Activated CD8-positive, alpha-beta memory T cell treated with anti-CD3 and anti-CD28 coated beads for 1 hour (primary cell): Measurements from ENCODE around the gene STARD3NL.
"Not testable (repeated sequence)": the region's sequence is repeated elsewhere in the genome, so short reads cannot be mapped to it uniquely, and the experiment has no call there.

Experiments
- DNase-seq, 2 donors: peaks; one replicate each; pipeline ENCODE4 v3.0.0-alpha.2; 2020; ENCODE audit warnings: low read depth in 1 of 2; ENCODE audit errors: extremely low read depth in 1 of 2

The STARD3NL gene

DNA sequence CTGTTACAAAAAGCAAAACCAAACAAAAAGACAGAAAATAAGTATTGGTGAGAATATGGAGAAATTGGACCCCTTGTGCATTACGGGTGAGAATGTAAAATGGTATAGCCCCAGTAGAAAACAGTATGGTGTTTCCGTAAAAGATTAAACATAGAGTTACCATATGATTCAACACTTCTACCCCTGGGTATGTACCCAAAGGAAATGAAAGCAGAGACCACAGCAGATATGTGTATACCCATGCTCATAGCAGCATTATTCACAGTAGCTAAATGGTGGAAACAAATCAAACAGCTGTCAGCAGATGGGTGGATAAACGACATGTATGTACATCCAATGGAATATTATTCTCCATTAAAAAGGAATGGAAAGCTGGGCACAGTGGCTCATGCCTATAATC lies 42.4 kb downstream of the STARD3NL start:
- no peak for DNase-seq

DNA sequence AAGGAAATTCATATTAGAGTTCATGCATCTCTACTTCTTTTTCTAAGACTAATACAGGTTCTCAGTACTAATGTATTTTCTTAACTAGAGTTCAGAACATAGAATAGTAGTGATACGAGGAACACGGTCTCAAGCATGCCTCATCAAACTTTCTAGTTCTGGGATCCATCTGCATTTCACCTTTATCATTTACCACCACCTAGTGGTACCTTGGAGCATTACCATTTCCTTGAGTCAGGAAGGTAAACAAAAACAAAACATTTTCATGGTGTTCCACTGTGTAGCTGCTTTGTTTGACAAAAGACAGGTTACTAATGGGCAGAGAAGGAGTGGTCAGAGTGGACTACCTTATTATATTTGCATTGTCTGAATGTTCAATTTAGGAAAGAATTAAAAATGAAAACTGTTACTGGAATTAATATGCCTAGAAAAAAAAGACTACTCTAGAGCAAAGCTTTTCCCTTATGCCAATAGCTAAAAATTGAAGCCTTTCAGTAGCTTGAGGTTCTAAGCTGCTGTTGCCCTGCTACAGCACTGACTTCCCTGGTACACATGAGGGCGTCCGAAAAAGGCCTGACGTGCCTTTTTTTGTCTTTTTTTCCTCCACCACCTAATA lies 44.5 kb downstream of the STARD3NL start:
- DNase-seq: no peak

DNA sequence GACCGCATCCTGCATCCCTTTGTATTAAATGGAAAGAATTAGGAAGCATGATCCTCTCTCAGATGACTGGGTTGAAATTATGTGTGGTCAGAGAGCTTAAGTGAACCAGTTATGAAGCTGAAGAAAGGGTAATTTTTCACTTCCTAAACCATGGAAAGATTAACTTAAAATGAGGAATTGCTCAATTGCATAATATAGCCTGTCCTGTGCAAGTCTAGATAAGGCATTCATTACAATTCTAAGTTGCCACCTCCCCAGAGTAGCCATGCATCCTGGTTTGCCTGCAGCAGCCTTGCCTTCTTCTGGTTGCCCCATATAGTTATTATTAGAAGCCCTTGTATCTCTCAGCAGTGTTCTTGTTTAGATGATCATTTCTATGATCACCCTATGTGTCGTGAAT lies 45.3 kb downstream of the STARD3NL start:
- DNase-seq: no peak

DNA sequence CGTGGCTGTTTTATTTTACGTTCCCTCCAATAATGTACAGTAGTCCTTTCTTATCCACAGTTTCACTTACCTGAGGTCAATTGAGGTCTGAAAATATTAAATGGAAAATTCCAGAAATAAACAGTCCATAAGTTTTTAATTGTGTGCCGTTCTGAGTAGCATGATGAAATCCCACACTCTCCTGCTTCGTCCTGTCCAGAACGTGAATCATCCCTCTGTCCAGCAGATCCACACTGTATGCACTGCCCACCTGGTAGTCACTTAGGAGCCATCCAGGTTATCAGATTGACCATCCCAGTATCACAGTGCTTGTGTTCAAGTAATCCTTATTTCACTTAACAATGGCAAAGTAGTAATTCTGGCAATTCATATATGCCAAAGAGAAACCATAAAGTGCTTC lies 46.3 kb downstream of the STARD3NL start:
- DNase-seq: no peak

DNA sequence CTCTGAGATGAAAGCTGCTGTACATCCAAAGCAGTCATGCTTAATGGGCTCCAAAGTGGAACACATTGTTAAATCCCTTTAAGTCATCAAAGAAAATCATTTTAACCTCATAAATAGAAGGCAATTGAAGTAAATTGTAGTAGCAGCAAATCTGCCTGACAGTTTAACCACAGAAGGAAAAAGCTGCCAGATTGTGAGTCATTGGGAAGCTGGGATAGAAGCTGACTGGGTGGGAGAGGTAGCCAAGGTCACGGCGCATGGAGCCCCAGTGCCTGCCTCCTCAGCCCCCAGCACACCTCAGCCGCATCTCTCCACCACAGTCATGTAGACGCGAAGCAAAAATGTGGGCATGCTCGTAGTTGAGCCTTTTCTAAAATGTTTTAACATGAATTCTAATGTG lies 51.3 kb downstream of the STARD3NL start:
- no peak for DNase-seq

DNA sequence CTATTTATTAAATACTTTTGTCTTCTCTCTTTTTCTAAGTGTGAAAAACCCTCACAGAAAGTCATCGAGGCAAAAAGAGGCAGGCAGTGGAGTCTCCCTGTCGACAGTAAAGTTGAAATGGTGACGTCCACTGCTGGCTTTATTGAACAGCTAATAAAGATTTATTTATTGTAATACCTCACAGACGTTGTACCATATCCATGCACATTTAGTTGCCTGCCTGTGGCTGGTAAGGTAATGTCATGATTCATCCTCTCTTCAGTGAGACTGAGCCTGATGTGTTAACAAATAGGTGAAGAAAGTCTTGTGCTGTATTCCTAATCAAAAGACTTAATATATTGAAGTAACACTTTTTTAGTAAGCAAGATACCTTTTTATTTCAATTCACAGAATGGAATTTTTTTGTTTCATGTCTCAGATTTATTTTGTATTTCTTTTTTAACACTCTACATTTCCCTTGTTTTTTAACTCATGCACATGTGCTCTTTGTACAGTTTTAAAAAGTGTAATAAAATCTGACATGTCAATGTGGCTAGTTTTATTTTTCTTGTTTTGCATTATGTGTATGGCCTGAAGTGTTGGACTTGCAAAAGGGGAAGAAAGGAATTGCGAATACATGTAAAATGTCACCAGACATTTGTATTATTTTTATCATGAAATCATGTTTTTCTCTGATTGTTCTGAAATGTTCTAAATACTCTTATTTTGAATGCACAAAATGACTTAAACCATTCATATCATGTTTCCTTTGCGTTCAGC lies 52.0 kb downstream of the STARD3NL start:
- no peak for DNase-seq

DNA sequence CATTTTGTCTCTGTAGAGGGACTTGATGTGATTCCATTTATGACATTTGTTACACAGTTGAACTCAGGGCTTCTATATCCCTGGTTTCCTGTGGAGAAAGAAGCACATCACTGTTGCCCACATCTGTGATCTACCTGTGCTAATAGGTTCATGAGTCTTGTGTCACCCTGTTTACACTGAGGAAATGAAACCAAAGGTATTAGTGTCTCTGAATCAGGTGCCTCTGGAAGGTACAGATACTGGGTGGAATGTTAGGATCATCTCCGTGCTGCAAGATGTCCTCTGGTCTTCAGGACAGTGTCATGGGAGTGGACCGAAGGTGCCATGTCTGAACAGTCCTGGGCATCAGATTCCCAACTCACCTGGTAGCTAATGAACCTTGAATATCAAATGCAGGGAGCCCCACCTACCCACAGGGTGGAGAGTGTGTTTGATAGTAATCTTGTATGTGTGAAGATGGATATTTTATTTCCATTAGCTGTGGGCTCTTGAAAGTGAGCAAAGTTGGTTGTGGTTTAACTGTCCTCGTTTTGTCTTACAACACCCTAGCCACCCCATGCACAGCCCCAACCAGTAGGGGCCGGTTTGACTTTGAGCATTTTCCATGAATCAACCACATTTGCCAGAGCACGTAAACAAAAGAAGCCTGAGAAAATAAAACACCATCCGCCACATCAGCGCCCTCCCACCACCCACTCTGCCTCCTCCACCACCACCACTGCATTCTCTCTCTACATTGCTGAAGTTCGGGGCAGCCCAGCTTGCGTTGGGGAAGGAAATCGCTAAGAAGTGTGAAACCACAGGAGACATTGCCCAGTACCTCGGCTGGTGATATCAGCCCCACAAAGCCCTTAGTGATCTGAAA lies 54.7 kb downstream of the STARD3NL start:
- peak; percentile 39 to 62 for DNase-seq

DNA sequence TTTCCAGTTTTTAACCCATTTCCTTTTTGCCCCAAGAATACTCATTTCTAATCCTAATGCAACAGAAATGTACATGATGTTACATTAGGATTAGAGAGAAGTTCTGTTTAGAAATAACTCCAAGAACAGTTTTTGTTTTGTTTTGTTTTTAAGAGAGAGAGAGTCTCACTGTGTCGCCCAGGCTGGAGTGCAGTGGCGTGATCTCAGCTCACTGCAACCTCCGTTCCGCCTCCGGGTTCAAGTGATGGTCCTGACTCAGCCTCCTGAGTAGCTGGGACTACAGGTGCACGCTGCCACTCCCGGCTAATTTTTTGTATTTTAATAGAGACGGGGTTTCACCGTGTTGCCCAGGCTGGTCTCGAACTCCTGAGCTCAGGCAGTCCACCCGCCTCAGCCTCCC lies 56.7 kb downstream of the STARD3NL start:
- DNase-seq: not testable (repeated sequence)

DNA sequence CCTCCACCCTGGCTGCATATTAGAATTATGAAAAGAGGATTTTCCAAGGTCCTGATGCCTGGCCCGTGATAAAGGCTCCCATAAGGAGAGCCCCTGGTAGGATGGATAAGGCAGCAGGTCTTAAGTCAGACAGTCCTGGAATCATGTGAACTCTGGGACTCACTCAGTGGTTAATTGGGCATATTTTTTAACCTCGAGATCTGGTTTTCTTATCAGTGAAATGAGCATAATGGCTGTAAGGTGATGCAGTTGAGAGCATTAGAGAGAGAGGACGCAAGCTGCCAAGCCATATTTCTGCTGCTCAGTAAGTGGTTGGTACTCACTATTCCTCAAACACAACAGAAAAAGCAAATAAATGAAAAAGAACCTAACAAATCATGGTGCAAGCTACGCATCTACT lies 57.6 kb downstream of the STARD3NL start:
- no peak for DNase-seq

DNA sequence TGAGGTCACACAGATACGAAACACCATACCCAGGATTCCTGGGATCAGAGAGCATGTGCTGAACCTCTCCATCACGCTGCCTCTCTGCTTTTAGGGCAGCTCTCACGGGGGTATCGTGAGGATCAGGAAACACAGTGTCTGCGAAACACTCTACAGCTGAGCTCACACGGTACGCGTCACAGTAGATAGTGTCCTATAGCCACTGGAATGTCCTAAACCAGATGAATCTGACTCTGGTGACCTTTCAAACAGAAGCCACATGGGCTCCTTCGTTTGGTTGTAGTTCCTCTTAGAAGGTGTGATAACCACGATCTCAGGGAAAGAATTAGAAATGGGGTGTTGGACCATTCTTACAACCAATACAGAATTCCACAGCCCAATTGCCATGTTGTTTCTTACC lies 61.1 kb downstream of the STARD3NL start:
- not testable (repeated sequence) for DNase-seq

DNA sequence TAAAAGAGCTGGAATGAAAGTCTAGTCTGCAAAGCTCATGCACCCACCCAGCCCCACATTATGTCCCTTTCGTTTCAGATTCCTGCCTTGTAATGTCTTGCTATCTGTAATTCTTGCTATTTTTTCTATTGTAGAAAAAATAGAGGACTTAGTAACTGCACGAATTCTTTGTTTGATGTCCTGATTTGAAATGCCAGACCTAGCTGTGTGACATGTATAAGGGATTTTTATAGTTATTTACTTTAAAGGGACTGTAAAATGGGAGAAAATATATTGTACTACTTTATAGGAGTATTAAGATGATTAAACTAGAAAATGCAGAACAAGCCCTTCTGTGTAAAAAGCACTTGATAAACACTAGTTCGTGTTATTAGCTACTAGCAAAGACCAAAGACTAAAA lies 63.0 kb downstream of the STARD3NL start:
- DNase-seq: no peak

DNA sequence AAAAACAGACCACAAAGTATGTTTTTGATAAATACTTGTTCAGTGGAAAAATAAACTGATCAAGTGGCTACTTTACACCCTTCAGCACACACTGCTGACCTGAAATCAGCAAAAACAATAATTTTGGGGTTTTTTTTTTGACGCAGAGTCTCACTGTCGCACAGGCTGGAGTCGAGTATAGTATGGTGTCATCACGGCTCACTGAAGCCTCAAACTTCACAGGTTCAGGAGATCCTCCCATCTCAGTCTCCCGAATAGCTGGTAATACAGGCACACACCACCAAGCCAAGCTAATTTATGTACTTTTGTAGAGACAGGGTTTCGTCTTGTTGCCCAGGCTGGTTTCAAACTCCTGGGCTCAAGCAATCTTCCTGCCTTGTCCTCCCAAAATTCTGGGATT lies 64.8 kb downstream of the STARD3NL start:
- no peak for DNase-seq

DNA sequence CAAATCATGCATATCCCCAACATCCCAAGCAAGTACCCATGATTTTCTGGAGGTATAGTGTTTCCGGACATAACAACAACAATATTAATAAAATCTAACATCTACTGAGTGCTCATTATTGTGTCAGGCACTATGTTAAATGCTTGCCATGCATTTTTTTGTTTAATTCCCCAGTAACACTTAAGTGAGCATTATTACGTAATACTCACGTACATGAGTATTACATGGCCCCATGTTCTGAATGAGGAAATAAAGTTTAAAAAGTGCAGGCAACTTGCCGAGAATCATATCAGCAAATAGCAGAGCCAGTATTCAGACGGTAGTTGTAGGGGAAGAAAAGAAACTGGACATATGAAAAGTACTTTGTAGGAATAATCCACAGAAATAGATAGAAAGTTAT lies 65.3 kb downstream of the STARD3NL start:
- DNase-seq: not testable (repeated sequence)

DNA sequence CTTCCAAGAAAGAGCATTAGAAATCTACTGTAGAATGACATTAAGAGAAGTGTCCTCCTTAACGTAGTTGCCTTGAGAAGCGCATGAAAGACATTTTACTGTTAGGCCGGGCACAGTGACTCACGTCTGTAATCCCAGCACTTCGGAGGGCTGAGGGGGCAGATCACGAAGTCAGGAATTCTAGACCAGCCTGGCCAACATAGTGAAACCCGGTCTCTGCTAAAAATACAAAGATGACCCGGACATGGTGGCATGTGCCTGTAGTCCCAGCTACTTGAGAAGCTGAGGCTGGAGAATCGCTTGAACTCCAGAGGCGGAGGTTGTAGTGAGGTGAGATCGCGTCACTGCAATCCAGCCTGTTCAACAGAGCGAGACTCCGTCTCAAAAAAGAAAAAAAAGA lies 66.5 kb downstream of the STARD3NL start:
- no peak for DNase-seq

DNA sequence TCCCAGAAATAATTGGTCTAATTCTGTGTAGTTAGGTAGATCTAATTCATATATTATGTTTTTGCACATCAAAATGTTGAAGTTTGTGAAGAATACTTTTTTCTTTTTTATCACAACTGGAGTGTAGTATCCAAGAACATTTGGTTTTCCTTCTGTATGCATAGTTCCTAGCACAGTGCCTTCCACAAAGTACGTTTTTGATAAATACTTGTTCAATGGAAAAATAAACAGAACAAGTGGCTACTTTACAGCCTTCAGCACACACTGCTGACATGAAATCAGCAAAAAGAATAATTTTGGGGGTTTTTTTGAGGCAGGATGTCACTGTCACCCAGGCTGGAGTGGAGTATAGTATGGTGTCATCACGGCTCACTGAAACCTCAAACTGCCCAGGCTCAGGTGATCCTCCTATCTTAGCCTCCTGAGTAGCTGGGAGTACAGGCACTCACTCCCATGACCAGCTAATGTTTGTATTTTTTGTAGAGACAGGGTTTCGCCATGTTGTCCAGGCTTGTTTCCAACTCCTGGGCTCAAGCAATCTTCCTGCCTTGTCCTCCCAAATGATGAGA lies 67.4 kb downstream of the STARD3NL start:
- DNase-seq: no peak

DNA sequence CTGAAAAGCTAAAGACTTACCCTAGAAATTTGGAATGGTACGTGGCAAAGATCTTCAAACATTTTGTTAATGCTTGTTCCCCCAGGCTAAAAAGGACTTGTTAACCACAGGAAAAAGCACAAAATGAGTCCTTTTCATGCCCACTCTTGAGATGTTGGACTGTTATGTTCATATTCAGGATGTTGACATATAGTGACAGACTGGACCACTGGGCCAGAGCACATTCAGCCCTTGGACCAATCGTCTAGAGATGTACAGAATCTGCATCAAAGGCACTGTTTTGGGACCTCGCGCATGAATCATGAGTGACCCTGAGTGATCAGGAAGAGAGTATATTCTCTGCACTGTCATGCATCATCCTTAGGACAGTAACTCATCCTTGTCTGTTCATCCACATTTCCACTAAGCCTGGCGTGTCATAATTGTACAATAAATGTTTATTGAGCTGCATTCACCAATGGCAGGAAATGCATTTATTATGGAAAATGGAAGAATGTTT lies 70.1 kb downstream of the STARD3NL start:
- no peak for DNase-seq

DNA sequence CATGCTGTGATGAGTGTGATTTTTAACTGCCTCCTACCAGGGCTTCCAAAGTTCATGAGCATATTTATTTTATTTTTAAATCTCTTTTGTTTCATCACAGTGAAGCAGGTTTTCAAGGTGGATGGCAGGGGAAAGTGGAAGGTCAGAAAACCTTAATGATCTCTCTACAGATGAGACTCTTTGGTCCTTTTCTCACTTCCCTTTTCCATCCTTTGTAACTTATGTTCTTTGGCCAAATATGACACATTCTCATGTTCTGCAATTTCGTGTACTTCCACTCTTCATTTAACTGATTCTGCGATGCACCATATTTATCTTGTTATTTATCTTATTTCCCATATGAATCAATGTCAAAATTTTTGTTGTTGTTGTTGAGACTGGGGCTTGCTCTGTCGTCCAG lies 71.8 kb downstream of the STARD3NL start:
- DNase-seq: not testable (repeated sequence)

DNA sequence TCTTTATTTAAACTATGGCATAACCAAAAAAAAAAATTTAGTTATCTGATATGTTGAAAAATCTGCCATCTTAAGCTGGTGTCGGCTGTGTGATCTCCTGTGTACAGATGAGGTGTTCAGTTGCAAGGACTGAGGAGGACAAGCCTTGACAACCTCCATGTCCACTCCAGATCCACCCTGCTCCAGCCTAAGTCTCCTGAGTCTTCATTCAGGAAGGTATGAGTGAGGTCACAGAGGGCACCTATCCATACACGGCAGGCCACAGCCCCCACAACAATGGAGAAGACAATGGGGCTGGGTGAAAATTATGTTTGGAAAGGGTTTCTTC lies 79.3 kb downstream of the STARD3NL start:
- no peak for DNase-seq

DNA sequence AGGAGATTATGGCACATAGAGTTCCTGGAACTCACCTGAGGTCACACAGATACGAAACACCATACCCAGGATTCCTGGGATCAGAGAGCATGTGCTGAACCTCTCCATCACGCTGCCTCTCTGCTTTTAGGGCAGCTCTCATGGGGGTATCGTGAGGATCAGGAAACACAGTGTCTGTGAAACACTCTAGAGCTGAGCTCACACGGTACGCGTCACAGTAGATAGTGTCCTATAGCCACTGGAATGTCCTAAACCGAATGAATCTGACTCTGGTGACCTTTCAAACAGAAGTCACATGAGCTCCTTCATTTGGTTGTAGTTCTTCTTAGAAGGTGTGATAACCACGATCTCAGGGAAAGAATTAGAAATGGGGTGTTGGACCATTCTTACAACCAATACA lies 81.1 kb downstream of the STARD3NL start:
- not testable (repeated sequence) for DNase-seq

DNA sequence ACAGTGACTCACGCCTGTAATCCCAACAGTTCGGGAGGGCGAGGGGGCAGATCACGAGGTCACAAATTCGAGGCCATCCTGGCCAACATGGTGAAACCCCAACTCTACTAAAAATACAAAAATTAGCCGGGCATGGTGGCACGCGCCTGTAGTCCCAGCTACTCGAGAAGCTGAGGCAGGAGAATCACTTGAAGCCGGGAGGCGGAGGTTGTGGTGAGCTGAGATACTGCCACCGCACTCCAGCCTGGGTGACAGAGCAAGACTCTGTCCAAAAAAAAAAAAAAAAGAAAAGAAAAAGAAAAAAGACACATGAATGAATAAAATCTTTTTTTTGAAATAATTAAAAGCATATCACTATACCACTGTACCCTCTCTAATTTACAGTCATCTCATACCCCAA lies 83.6 kb downstream of the STARD3NL start:
- not testable (repeated sequence) for DNase-seq

DNA sequence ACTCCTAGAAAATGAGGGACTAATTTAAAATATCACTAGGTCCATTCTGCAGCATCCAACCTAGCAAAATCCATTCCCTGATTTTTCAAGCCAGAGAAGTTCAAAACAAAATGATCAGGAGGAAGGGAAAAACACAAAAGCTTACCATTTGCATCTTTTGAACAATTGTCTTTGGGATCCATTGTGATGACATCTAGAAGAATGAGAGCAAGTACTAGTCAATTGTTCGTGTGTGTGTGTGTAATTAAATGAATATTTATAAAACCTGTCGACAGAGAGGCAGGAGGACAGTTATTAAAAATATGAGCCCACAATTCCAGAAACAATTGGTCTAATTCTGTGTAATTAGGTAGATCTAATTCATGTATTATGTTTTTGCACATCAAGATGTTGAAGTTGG lies 84.0 kb downstream of the STARD3NL start:
- DNase-seq: not testable (repeated sequence)
